GM19035 (cell line): ENCODE results near the gene RAB27A.
"Not testable (repeated sequence)": the region's sequence is repeated elsewhere in the genome, so short reads cannot be mapped to it uniquely, and the experiment has no call there.

Experiments used
- ATAC-seq: cut with Tn5 transposase; IDR thresholded peaks from one replicate; pipeline ENCODE4 v1.9.1; 2021; ENCODE audit not compliant: unreplicated experiment

Gene RAB27A

DNA sequence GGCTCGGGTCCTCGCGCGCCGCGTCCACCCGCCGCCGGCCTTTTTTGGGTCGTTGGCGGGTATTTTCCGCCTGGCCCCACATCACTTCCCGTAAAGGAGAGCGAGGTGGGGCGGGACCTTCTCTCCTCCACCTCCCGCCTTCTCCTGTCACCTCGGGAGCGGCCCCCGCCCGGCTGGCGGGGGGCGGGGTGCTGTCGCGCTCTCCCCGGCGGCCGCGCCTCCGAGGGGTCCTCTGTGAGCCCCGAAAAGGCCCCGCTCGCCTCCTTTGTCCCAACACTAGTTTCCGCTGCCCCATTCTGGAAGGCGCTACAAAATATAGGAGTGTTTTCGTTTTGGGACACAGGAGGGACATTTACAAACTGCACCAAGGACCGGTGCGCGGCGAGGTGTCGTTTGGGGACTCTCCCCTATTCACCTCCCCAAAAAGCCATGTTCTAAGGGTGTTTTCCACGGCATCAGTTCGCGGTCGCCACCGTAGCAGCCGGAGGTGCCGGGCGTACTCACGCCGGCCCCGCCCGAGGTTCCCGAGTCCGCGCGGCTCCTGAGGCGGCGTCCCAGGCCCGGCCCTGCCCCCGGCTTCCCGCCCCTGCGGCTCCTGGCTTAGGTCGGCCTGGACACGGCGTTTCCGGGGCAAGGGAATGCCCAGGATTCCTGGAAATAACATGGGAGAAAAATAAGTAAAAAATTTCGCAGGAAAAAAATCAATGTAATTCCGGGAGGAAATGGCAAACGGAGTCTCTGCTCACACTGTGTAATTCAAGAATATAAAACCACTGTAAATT lies at the start of gene RAB27A:
RAB27A (minus strand) TSS at position 68 of the 782 bp plus-strand sequence. CDS start 54,879 bp downstream, outside the sequence.
- peak; percentile 69 for ATAC-seq

GRCh38 chr15:55337160-55337559 lies 47.5 kb upstream of the RAB27A start:
- ATAC-seq: no peak

GRCh38 chr15:55334997-55335396 lies 45.4 kb upstream of the RAB27A start:
- no peak for ATAC-seq

DNA sequence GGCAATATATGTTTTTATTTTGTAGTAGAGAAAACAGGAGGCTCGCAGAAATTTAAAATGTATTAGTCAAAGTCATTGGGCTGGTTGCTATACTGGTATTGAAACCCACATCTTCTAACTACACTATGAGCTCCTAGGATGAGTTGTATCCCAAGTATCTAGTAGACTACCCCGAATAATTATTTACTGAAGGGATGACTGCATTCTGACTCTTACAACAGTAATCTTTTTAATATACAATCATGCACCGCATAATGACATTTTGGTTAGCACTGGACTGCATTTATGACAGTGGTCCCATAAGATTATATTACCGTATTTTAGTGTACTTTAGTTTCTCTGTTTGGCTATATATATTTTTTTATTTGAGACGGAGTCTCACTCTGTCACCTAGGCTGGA lies 44.8 kb upstream of the RAB27A start:
- no peak for ATAC-seq

DNA sequence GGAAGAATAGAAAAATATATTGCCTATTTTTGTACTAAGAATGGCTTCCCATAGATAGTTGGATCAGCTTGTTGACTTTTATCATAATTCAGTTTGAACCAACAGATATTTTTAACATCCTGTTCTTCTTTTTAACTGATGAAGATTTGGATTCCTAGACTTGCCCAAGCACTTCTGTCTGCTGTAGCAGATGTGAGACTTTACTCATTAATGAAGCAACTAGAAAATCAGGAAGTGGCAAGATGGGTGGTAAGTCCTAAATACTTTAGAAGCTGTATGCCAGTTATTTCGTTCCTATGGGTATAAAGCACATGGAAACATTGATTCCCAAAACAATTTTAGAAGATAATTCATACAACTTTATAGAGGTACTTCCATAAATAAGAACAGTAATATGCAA lies 37.8 kb upstream of the RAB27A start:
- no peak for ATAC-seq

DNA sequence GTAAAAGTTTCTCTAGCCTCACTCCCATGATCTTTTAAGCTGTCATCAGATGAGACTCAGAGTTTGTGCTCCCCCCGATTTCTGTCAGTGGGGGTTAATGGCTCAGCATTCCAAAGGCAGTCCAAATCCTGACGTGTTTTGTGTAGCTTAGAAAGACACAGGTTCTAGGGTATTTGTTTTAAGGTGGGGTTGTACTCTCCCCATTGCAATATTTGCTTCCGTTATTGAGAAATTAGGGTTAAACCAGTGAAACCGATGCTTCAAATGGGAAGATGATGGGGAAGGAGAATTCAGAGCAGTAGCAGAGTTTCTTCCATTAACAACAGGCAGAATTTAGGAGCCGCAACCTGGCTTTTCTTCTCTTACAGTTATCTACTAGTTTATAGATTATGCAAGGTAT lies 32.9 kb upstream of the RAB27A start:
- no peak for ATAC-seq

- no peak for ATAC-seq
Measured at GRCh38 chr15:55320963-55321362, 31.4 kb upstream of the RAB27A start.

- ATAC-seq: no peak
Measured at GRCh38 chr15:55320238-55320550, 30.6 kb upstream of the RAB27A start.

DNA sequence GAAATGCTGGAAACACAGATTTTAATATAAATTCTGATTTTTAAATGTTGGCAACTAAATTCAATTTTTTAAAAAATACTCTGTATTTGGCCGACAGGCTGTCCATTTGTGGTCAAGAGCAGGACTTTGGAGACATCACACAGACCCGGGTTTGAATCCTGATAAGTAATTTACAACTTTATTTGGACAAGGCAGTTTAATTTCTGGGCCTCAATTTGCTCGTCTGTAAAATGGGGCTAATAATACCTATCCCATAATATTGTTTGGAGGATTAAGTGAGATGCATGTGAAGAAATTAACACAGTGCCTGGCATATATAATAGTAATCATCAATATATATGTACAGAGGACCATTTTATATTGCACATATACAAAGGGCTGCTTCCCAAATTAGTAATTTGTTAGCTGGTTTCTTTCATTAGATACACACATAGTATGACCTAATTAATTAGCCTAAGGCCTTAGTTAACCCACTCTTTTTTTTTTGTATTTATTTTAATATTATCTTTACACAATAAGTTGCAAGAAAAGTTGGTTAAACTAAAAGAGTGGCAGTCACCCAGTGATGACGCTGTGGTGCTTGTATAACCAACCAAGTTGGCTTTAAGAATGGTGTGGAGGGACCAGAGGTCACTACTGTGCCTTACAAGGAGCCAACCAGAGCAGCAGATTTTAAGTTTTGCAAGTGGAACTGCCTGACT lies 30.1 kb upstream of the RAB27A start:
- peak; percentile 46 for ATAC-seq

GRCh38 chr15:55318588-55319494 lies 29.2 kb upstream of the RAB27A start, which contains the start of the genes PIGB and PIGBOS1:
PIGB (plus strand) TSS chr15:55319222; CDS start chr15:55319251, 29 bp downstream.
PIGBOS1 (minus strand) TSS chr15:55319123; CDS start chr15:55317792, 1,331 bp downstream.
- peak; percentile 92 for ATAC-seq

- not testable (repeated sequence) for ATAC-seq
Measured at GRCh38 chr15:55302801-55303200, 13.2 kb upstream of the RAB27A start.

- ATAC-seq: no peak
Measured at GRCh38 chr15:55297315-55297714, 7.7 kb upstream of the RAB27A start.

- ATAC-seq: peak; percentile 66
Measured at GRCh38 chr15:55290528-55291057, 980 bp upstream of the RAB27A start.

DNA sequence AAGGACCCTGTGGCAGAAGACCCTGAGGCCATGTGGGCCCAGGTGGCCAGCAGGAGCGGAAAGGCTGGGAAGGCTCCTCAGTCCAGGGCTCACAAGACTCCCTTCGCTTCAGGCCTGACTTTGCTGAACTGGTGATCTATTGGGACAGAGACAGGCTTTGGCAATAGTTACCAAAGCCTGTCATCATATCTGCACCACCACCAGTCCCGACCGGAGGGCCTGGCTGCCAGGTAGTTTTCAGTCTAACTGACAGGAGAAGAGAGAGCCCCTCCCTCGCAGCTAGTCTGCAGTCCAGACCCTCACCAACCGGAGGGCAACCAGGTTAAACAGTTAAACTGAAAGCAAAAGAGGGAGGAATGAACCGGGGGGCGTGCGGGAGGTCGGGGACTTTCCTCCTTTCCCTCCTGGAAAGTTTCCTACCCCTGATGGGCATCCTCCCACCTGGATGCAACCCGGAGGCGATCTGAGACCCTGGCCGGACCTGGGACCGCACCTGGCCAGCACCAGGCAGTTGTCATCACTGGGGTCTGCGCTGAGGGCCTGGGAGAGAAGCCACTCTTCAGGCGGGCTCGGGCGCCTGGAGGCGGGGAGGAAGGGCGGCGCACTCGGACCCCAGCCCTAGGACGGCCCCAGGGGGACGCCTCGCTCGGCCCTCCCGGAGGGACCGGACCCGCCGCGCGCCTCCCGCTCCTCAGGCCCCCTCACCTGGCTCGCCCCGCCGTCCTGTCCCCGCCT lies 435 bp downstream of the RAB27A start:
- peak; percentile 42 for ATAC-seq

DNA sequence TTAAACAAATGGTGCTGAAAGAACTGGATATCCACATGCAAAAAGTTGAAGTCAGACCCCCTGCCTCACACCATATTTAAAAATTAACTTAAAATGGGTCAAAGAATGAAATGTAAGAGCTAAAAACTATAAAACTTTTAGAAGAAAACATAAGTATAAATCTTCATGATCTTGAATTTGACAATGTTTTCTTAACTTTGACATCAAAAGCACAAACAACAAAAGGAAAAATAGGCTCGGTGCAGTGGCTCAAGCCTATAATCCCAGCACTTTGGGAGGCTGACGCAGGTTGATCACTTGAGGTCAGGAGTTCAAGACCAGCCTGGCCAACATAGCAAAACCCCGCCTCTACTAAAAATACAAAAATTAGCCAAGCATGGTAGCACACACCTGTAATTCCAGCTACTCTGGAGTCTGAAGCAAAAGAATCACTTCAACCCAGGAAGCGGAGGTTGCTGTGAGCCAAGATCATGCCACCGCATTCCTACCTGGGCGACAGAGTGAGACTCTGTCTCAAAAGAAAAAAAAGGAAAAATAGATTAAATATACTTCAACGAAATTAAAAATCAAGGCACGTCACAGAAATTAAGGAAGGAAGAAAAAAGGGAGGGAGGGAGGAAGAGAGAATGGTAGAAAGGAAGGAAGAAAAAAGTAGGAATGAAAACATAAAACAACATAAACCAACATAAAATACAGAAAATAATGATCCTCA lies 1.5 kb downstream of the RAB27A start:
- no peak for ATAC-seq

DNA sequence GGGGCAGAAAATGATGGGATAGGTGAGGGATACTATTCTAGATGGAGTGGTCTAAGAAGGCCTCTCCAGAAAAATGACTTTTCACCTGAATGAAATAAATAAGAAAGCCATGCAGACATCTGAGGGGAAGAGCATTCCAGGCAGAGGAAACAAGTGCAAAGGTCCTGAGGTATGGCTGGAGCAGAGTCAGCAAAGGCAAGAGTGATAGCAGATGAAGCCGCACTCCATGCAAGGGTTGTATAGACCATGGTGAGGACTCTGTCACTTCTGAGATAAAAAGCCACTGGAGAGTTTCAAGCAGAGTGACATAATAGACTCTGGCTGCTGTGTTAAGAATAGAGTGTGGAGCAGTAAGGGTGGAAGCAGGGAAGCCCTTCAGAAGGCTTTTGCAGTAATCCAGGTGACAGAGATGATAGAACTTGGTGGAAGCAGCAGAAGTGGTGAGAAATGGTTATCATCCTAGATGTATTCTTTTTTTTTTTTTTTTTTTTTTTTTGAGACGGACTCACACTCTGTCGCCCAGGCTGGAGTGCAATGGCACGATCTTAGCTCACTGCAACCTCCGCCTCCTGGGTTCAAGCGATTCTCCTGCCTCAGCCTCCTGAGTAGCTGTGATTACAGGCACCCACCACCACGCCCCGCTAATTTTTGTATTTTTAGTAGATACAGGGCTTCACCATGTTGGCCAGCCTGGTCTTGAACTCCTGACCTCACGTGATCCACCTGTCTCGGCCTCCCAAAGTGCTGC lies 3.0 kb downstream of the RAB27A start:
- not testable (repeated sequence) for ATAC-seq

DNA sequence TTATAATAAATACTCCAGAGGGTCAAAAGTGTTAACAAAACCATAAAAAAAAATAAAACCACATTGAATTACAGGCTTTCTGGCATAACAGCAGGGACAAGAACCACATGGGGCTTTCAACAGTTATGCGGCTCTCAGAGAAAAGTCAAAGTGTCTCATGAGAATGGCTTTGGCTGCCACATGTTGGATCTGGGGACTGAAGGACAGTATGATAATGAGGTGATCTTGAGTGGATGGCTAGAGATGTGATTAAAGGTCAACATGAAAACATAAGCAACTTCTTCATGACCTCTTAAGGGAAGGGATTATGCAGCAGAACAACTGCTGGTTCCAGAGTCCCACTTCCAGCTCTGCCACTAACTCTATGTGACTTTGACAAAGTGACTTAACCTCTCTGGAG lies 5.2 kb downstream of the RAB27A start:
- no peak for ATAC-seq

DNA sequence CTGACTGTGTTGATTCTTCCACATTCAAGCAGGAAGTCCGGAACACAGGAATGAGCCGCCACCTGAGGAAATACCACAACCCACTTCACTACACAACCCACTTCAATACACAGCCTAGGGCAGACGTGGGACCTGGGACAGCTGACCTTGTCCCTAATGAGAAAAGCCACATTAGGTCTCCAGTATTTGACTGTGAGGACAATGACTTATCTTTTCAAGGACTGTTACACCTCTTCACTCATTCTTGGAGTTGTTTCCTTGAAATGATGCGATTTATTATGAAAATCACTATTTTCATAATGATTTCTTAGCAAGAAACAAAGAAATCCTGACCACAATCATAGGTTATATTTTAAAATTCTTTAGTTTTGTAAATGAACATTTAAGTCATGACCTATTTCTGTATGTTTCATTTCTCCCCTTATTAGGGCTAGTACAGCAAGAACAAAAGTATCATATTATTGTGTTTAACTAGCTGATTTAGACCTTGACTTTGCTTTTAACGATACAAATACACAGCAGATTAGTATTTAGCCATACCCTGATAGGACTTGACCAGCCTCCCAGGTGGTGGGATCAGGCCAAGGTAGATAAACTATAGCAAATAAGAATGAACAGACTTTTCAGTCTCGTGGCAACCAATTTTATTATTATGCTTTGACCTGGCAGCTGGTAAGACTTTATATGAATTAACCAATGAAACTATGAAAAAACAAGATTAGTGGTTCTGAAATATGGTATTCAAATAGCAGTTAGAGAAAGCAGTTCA lies 6.0 kb downstream of the RAB27A start:
- no peak for ATAC-seq
